Colonic mucosa (tissue), 4 donors: ENCODE data around the gene SLC49A3. TPM values are rescaled to one million over a fixed set of nuclear protein-coding genes. Genes with fewer than 3 reads are reported as not detected.
"Not testable (repeated sequence)": the region's sequence is repeated elsewhere in the genome, so short reads cannot be mapped to it uniquely, and the experiment has no call there.

ENCODE experiments used
- DNase-seq: peaks from one replicate; pipeline ENCODE4 v3.0.0-alpha.2; 2020
- H3K27ac ChIP-seq: fragments of 200-600 bp; one replicate; pipeline ENCODE4 v1.8.0; 2021
- H3K27me3 ChIP-seq: fragments of 200-600 bp; one replicate; pipeline ENCODE4 v1.8.0; 2021
- H3K36me3 ChIP-seq: fragments of 200-600 bp; one replicate; pipeline ENCODE4 v1.8.0; 2021
- H3K4me1 ChIP-seq: fragments of 200-600 bp; one replicate; pipeline ENCODE4 v1.8.0; 2021; ENCODE audit warnings: mild to moderate bottlenecking
- H3K4me3 ChIP-seq: fragments of 200-600 bp; one replicate; pipeline ENCODE4 v1.8.0; 2021
- H3K9ac ChIP-seq, 2 donors: one replicate each; pipeline ENCODE4 v1.7.0; 2013; ENCODE audit warnings: control low read depth in 2 of 2, low read depth in 2 of 2, low read length in 2 of 2
- H3K9me3 ChIP-seq: fragments of 200-600 bp; one replicate; pipeline ENCODE4 v1.8.0; 2021
- intact Hi-C: fragments of 100-400 bp; cut with DNase I; formaldehyde crosslinking; loops from one replicate; pipeline ENCODE4 v1.14.1; 2022
- total RNA-seq, 2 donors: library from RNA; stranded (reverse); fragmentation: NEBNext Ultra II Directional in 1 of 2; extraction: Animal tissue kit (Norgen Biotek cat#: 25700) in 1 of 2; gene quantifications; one replicate each; pipeline ENCODE4 v1.2.1, GENCODE V29; 2021
- TF ChIP-seq, protein P1 (sequence below): fragments of 200-600 bp; IDR thresholded peaks from one replicate; pipeline ENCODE4 v1.8.0; 2022; ENCODE audit warnings: antibody characterized with exemption, mild to moderate bottlenecking
- donor health status: healthy.
- donor health status: DM: no; HTN: no; CAD: no.
- donor health status: DM: no; HTN: no; CAD: no.

Gene SLC49A3
- total RNA-seq, 2 donors from 2014 or later = 7.1 to 8.4 TPM

DNA sequence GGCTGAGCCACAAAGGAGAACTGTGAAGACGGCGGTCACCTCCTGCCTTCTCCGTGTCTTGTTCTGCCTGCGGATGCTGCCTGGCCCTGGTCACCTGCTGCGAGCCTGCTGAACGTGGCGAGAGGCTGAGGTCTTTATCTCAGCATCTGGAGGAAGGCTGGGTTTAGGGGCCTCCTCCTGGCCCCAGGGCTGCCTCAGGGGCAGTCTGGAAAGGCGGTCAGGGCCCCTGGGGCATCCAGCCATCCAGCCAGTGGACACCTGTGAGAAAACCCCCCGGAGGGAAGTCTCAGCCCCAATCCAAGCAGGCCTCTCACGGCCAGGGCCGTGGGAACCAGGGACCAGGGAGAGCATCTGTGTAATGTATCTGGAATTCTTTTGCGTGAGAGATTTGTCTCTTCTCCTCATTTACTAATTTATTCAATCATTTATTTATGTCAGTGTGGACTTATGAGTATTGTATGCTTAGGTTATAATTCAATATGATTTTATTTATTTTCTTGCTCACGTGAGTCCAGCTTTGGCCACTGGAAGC is 52.3 kb downstream of the SLC49A3 start:
- H3K4me1 ChIP-seq = no peaks in the 10 kb centered on the region
- DNase-seq = no peak
- H3K4me3 ChIP-seq = no peak overlapping the region
- H3K36me3 ChIP-seq = no peaks in the 10 kb centered on the region
- intact Hi-C loops = no loop called here
- no peak overlapping the region for H3K9ac ChIP-seq
- TF ChIP-seq, protein P1, sequence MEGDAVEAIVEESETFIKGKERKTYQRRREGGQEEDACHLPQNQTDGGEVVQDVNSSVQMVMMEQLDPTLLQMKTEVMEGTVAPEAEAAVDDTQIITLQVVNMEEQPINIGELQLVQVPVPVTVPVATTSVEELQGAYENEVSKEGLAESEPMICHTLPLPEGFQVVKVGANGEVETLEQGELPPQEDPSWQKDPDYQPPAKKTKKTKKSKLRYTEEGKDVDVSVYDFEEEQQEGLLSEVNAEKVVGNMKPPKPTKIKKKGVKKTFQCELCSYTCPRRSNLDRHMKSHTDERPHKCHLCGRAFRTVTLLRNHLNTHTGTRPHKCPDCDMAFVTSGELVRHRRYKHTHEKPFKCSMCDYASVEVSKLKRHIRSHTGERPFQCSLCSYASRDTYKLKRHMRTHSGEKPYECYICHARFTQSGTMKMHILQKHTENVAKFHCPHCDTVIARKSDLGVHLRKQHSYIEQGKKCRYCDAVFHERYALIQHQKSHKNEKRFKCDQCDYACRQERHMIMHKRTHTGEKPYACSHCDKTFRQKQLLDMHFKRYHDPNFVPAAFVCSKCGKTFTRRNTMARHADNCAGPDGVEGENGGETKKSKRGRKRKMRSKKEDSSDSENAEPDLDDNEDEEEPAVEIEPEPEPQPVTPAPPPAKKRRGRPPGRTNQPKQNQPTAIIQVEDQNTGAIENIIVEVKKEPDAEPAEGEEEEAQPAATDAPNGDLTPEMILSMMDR = no peak
- no peak overlapping the region for H3K27ac ChIP-seq
- no peaks in the 10 kb centered on the region for H3K27me3 ChIP-seq
- H3K9me3 ChIP-seq = no peaks in the 10 kb centered on the region

DNA sequence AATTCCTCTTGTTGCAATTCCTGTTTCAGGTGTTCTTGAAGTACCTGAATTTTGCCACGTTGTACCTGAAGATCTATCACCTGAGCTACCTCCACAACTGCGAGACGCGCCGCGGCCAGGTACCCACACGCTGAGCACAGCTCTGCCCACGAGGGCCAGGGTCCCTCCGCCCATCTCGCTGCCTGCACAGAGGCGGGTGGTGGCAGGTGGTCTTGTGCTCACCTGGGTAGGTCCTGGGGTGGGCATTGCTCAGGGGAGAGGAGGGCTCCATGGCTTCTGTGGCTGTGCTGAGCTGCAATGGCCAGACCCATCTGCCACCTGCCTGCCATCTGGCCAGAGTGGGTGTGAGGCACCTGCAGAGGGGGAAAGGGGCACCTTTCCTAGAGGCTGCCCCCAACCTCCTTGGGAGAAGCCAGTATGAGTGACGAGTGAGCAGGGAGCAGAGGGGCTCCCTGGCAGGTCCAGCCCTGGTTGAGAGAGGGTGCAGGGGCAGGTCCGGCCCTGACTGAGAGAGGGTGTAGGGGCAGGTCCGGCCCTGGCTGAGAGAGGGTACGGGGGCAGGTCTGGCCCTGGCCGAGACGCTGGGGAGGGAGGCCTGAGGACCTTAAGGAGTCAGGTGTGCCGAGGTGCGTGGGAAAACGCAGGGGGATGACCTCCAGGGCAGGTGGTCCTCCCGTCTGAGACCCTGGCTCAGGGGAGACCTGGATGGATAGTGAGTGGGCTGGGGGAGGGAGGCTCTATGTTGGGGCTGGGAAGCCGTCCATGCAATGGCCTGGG is 52.9 kb downstream of the SLC49A3 start:
- Histone ChIP-seq H3K27ac (no peak overlapping the region), H3K36me3 (no peaks in the 10 kb centered on the region), H3K9ac (no peak overlapping the region), H3K4me1 (no peaks in the 10 kb centered on the region), H3K9me3 (no peaks in the 10 kb centered on the region), H3K27me3 (no peaks in the 10 kb centered on the region), H3K4me3 (no peak overlapping the region)
- intact Hi-C loops = no loop called here
- TF ChIP-seq, protein P1 = no peak
- no peak for DNase-seq

DNA sequence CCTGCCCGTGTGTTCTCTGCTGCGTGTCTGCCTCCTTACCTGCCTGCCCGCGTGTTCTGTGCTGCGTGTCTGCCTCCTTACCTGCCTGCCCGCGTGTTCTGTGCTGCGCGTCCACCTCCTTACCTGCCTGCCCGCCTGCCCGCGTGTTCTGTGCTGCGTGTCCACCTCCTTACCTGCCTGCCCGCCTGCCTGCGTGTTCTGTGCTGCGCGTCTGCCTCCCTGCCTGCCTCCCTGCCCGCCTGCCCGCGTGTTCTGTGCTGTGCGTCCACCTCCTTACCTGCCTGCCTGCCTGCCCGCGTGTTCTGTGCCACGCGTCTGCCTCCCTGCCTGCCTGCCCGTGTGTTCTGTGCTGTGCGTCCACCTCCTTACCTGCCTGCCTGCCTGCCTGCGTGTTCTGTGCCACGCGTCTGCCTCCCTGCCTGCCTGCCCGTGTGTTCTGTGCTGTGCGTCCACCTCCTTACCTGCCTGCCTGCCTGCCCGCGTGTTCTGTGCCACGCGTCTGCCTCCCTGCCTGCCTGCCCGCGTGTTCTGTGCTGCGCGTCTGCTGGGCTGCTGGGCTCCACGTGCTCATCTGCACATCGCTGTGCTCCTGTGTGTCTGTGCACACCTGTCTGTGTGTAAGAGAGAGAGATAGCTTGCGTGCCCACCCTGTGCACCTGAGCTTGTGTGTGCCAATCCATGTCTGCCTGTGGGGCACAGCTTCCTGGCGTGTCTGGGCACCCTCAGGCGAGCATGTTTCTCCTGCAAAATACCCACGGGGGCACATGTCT is 53.7 kb downstream of the SLC49A3 start:
- H3K4me3 ChIP-seq, intact Hi-C loops, H3K9me3 ChIP-seq, H3K4me1 ChIP-seq, H3K27me3 ChIP-seq, H3K36me3 ChIP-seq, H3K9ac ChIP-seq, DNase-seq, H3K27ac ChIP-seq: not testable (repeated sequence)

DNA sequence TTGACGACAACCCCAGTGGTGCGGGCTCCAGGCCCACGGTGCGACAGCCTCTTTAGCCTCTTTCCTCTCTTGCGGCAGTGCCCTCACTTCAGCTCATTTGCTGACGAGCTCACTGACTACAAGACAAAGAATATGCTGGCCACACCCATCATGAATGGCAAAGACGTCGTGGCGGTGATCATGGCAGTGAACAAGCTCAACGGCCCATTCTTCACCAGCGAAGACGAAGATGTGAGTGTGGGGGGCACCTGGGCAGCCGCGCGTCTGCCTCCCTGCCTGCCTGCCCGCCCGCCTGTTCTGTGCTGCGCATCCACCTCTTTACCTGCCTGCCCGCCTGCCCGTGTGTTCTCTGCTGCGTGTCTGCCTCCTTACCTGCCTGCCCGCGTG is 54.4 kb downstream of the SLC49A3 start:
- Histone ChIP-seq H3K36me3 (no peaks in the 10 kb centered on the region), H3K9ac (no peak overlapping the region), H3K4me1 (no peaks in the 10 kb centered on the region), H3K27ac (no peak overlapping the region), H3K4me3 (no peak overlapping the region), H3K27me3 (no peaks in the 10 kb centered on the region), H3K9me3 (no peaks in the 10 kb centered on the region)
- TF ChIP-seq, protein P1 = no peak
- intact Hi-C loops = no loop called here
- no peak for DNase-seq

DNA sequence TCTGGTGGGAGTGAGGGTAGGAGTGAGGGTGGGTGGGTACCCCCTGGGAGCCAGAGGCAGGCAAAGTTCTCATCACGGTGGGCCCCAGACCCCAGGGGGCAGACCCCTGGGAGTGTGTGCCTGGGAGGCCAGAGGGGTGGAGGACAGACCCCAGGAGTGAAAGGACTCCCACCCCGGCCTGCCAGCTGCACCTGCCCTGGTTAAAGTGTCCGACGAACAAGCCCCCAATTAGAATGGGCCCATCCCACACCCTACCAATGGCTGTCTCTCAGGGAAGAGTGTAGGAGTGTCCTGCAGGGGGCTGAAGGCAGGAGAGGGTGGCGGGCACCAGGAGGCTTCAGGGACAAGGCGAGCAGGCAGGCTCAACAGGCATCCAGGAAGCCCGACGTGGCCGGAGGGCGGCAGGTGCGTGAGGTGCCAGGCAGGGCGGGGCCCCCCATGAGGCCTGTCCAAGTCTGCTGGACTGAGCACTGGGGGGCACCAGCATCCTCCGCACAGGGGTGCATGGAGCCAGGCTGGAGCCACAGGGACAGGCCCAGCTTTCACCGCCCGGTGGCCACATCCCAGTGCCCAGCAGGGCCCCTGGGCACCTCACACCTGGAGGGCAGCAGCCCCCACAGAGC is 54.9 kb downstream of the SLC49A3 start:
- no peak overlapping the region for H3K27ac ChIP-seq
- no peaks in the 10 kb centered on the region for H3K4me1 ChIP-seq
- no peak overlapping the region for H3K9ac ChIP-seq
- H3K9me3 ChIP-seq = no peaks in the 10 kb centered on the region
- no peaks in the 10 kb centered on the region for H3K36me3 ChIP-seq
- no peak for DNase-seq
- H3K4me3 ChIP-seq = no peak overlapping the region
- TF ChIP-seq, protein P1 = no peak
- no peaks in the 10 kb centered on the region for H3K27me3 ChIP-seq
- intact Hi-C loops = no loop called here
